Measurements from ENCODE around the gene AMACR.

Gene AMACR

DNA sequence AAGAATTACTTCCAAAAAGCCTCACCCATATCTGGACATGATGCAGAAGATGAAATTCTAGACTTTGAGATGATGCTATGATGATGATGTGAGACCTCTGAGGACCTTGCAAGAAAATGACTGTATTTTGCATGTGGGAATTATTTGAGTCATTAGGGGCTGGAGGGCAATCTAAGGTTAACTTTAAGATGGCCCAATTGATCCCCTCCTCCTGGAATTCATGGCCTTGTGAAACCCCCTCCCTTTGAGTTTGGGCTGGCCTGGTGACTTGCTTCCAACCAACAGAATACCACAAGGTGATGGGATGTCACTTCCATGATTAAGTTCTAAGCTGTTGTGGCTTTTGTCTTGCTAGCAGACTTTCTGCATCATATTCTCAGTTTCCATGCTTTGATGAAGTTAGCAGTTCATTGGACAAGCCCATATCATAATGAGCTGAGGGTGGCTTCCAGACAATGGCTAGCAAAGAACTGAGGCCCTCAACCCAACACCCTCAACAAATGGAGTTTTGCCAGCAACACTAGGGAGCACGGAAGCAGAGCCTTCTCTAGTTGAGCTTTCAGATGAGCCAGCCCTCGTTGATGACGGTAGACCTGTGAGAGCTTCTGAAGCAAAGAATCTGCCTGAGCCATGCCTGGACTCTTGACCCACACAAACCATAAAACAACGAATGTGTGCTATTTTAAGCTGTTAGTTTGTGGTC, 7.4 kb upstream of the AMACR start:
- no peak overlapping the region for H3K27ac ChIP-seq
- no peak for TF ChIP-seq ZFX (IDR thresholded peaks at IDR 0.05; ENCODE audit: borderline replicate concordance)
- TF ChIP-seq, protein P1, sequence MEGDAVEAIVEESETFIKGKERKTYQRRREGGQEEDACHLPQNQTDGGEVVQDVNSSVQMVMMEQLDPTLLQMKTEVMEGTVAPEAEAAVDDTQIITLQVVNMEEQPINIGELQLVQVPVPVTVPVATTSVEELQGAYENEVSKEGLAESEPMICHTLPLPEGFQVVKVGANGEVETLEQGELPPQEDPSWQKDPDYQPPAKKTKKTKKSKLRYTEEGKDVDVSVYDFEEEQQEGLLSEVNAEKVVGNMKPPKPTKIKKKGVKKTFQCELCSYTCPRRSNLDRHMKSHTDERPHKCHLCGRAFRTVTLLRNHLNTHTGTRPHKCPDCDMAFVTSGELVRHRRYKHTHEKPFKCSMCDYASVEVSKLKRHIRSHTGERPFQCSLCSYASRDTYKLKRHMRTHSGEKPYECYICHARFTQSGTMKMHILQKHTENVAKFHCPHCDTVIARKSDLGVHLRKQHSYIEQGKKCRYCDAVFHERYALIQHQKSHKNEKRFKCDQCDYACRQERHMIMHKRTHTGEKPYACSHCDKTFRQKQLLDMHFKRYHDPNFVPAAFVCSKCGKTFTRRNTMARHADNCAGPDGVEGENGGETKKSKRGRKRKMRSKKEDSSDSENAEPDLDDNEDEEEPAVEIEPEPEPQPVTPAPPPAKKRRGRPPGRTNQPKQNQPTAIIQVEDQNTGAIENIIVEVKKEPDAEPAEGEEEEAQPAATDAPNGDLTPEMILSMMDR (IDR thresholded peaks at IDR 0.05): no peak

DNA sequence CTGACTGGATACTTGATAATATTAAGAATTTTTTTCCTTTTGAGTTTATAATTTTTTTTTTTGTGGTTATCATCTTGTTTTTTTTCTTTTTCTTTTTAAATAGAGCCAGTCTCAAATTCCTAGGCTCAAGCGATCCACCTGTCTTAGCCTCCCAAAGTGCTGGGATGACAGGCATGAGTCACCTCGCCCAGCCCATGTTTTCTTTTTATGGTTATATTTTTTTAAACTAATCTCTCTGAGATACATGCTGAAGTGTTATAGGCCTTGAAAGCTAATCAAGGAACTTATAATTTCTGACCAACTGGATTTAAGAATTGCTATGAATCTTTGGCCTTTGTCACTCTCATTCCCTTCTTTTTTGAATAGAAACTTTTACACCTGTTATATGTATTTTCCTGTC, 6.8 kb upstream of the AMACR start:
- TF ChIP-seq, protein P1 (IDR thresholded peaks at IDR 0.05): no peak
- no peak overlapping the region for H3K27ac ChIP-seq

DNA sequence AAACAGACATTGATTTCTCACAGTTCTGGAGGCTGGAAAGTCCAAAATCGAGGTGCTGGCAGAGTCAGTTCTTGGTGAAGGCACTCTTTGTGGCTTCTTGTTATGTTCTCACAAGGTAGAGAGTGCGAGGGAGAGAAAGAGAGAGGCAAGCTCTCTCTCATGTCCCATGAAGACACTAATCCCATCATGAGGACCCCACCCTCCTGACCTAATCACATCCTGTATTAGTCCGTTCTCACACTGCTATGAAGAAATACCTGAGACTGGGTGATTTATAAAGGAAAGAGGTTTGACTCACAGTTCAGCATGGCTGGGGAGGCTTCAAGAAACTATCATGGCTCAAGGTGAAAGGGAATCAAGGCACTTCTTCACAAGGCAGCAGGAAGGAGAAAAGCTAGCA, 5.7 kb upstream of the AMACR start:
- H3K27ac ChIP-seq: no peak overlapping the region
- TF ChIP-seq ZFX (IDR thresholded peaks at IDR 0.05; ENCODE audit: borderline replicate concordance): no peak
- TF ChIP-seq, protein P1 (IDR thresholded peaks at IDR 0.05): no peak

DNA sequence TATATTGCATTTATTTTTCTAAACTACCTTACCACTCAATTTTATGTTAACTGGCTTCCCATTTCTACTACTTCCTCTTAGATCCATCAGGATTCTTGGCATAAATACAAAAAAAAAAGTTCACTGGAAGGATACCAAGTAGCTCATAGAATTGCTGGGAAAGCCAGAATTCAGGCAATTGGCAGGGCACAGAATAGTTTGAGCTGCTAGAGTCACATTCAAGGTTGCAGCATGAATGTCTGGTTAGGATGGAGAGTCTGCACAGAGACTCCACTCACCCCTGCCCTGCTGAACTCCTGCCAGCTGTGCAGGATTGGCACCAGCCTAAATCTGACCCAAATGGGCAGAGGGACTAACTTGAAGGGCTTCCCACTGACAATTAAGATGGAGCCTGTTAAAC, 4.9 kb upstream of the AMACR start:
- H3K27ac ChIP-seq: no peak overlapping the region
- TF ChIP-seq, protein P1 (IDR thresholded peaks at IDR 0.05): no peak
- no peak for TF ChIP-seq ZFX (IDR thresholded peaks at IDR 0.05; ENCODE audit: borderline replicate concordance)

DNA sequence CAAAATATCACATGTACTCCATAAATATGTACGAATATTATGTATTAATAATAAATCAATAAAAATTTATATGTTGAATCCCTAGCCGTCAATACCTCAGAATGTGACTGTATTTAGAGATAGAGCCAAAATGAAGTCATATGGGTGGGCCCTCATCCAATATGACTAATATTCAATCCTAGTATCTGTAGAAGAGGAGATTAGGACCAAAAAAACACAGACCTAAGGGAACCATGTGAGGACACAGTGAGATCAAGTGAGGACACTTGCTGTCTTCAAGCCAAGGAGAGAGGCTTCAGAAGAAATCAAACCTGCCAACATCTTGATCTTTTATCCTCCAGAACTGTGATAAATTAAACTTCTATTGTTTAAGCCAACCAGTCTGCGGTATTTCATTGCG, 3.7 kb upstream of the AMACR start:
- TF ChIP-seq, protein P1 (IDR thresholded peaks at IDR 0.05): no peak
- no peak for TF ChIP-seq ZFX (IDR thresholded peaks at IDR 0.05; ENCODE audit: borderline replicate concordance)
- H3K27ac ChIP-seq: no peak overlapping the region

DNA sequence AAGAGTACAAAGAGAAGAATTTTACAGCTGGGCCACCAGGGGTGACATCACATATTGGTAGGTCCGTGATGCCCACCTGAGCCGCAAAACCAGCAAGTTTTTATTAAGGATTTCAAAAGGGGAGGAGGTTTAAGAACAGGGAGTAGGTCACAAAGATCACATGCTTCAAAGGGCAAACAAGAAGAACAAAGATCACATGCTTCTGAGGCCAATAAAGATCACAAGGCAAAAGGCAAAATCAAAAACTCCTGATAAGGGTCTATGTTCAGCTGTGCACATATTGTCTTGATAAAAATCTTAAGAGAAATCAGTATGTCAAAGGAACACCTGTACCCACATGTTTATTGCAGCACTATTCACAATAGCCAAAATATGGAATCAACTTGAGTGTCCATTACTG, 2.3 kb upstream of the AMACR start:
- peak overlapping the region; percentile 97 for H3K27ac ChIP-seq

DNA sequence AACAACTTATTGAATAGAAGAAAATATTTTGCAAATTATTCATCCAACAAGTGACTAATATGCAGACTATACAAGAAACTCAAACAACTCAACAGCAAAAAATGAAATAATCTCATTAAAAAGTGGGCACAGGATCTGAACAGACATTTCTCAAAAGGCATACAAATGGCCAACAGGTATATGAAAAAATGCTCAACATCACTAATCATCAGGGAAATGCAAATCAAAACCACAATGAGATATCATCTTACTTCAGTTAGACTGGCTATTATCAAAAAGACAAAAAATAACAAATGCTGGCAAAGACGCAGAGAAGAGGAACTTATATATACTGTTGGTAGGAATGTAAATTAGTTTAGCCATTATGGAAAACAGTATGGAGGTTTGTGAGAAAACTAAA, 1.8 kb upstream of the AMACR start:
- TF ChIP-seq ZFX (IDR thresholded peaks at IDR 0.05; ENCODE audit: borderline replicate concordance): no peak
- TF ChIP-seq, protein P1 (IDR thresholded peaks at IDR 0.05): no peak
- peak overlapping the region; percentile 97 for H3K27ac ChIP-seq

DNA sequence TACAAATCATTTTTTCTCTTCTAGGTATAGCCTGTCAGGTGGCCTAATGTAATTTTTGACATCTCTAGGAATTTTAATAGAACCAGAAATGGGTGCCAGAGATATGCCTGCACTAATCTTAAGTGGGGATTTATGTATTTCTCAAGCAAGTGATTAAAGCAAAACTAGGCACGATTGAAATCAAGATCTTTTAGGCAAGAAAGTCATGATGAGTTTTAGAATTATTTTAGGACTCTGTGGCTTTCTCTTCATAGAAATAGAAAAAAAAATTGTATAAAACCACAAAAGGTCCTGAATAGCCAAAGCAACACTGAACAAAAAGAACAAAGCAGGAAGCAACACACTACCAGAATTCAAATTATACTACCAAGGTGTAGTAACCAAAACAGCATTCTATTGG, 952 bp upstream of the AMACR start:
- H3K27ac ChIP-seq: peak overlapping the region; percentile 97
- TF ChIP-seq ZFX (IDR thresholded peaks at IDR 0.05; ENCODE audit: borderline replicate concordance): no peak
- TF ChIP-seq, protein P1 (IDR thresholded peaks at IDR 0.05): no peak

All from 22Rv1 (cell line).